SK-N-MC (cell line): ENCODE data around the gene RTTN.

Source experiments
- EZH2 ChIP-seq: fragments of 200-600 bp; sonication (generic); IDR thresholded peaks from one replicate; pipeline ENCODE4 v1.6.1; 2017; ENCODE audit warnings: antibody characterized with exemption
- POLR2AphosphoS5 ChIP-seq: IDR thresholded peaks from 2 replicates; pipeline ENCODE4 v1.6.1; 2012; ENCODE audit warnings: mild to moderate bottlenecking, low read depth, low read length, borderline replicate concordance

GRCh38 chr18:70156886-70157285 lies 48.6 kb downstream of the RTTN start:
- TF ChIP-seq POLR2AphosphoS5 (no peak), EZH2 (no peak)
